ENCODE measurements around the gene SLC25A51. TPM values are rescaled to one million over a fixed set of nuclear protein-coding genes. Genes with fewer than 3 reads are reported as not detected.

The SLC25A51 gene, protein sequence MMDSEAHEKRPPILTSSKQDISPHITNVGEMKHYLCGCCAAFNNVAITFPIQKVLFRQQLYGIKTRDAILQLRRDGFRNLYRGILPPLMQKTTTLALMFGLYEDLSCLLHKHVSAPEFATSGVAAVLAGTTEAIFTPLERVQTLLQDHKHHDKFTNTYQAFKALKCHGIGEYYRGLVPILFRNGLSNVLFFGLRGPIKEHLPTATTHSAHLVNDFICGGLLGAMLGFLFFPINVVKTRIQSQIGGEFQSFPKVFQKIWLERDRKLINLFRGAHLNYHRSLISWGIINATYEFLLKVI
- polyA plus RNA-seq (2013, experiment 1 of 2): 16.0 TPM
- 17.6 TPM for polyA plus RNA-seq (2013, experiment 2 of 2)

GRCh38 chr9:37903647-37904444, at the start of gene SLC25A51:
Gene SLC25A51, minus strand, starts transcription at chr9:37904127. Its CDS starts 15,577 bp downstream, at chr9:37888550.
- no peaks in the 10 kb centered on the region for H3K9me3 ChIP-seq (ENCODE audit: control insufficient read depth, low read length)
- H3K4me1 ChIP-seq (ENCODE audit: control insufficient read depth, insufficient read depth, low read length, poor library complexity, severe bottlenecking): peaks cover 8% of the 10 kb centered on the region
- H3K27ac ChIP-seq (ENCODE audit: low read depth, low read length, severe bottlenecking): peak within 1 kb of the TSS; percentile 41
- peak within 1 kb of the TSS; percentile 79 for H3K4me3 ChIP-seq (ENCODE audit: extremely low read depth, insufficient read depth, low read length, poor library complexity, severe bottlenecking)
- 0% methylated on average over 71 to 74 of the region's 84 CpGs for WGBS, 2 experiments (ENCODE audit: insufficient coverage in 2 of 2)
- peaks cover 6% of the 10 kb centered on the region for H3K36me3 ChIP-seq (ENCODE audit: control insufficient read depth, insufficient read depth, low read length)

DNA sequence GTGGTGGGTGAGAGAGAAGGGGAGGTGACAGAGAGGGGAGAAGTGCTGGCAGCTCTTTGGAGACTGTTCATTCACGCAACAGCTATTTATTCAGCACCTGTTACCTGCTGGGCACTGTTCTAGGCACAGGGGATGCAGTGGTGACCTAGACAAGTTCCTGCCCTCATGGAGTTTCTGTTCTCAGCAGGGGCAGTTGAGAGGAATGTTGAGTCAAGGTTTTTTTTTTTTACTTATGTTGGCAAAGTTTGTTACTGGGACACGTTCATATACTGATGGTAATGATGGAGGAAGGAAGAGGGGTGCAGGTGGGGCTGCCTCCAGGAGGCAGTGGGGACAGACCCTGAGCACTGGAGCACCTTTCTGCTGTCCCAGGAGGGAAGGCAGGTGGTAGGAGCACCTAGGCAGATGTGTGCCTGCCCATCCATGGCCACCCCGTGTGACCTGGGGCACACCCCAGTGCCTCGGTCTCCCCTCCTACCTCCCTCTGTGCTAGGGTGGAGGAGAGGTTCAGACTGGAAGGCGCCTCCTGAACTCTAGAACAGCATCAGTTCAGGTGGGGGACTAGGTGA, 49.4 kb upstream of the SLC25A51 start:
- Histone ChIP-seq H3K9me3 (ENCODE audit: control insufficient read depth, low read length) (no peaks in the 10 kb centered on the region), H3K36me3 (ENCODE audit: control insufficient read depth, insufficient read depth, low read length) (peaks cover 71% of the 10 kb centered on the region), H3K27ac (ENCODE audit: low read depth, low read length, severe bottlenecking) (peak overlapping the region; percentile 84), H3K4me1 (ENCODE audit: control insufficient read depth, insufficient read depth, low read length, poor library complexity, severe bottlenecking) (peaks cover 45% of the 10 kb centered on the region), H3K4me3 (ENCODE audit: extremely low read depth, insufficient read depth, low read length, poor library complexity, severe bottlenecking) (no peak overlapping the region)
- WGBS, 2 experiments (ENCODE audit: insufficient coverage in 2 of 2): 91 to 96% methylated on average over 3 of the region's 5 CpGs

DNA sequence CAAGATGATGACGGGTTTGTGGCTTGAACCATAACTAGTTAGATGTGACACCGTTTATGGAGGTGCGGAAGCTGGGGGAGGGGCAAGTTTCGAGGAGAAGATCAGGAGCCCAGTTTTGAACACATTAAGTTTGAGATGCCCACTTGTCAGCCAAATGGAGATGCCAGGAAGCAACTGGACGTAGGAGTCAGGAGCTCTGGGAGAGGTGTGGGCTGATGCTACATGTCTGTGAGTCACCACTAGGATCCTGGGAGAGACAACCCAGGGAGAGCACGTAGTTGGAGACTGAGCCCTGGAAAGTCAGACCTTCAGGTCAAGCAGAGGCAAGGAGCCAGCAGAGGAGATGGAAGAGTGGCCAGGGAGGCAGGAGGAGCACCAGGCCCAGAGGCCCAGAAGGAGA, 48.8 kb upstream of the SLC25A51 start:
- H3K9me3 ChIP-seq (ENCODE audit: control insufficient read depth, low read length): no peaks in the 10 kb centered on the region
- H3K36me3 ChIP-seq (ENCODE audit: control insufficient read depth, insufficient read depth, low read length): peaks cover 73% of the 10 kb centered on the region
- H3K4me3 ChIP-seq (ENCODE audit: extremely low read depth, insufficient read depth, low read length, poor library complexity, severe bottlenecking): no peak overlapping the region
- no peak overlapping the region for H3K27ac ChIP-seq (ENCODE audit: low read depth, low read length, severe bottlenecking)
- H3K4me1 ChIP-seq (ENCODE audit: control insufficient read depth, insufficient read depth, low read length, poor library complexity, severe bottlenecking): peaks cover 48% of the 10 kb centered on the region
- WGBS, 2 experiments (ENCODE audit: insufficient coverage in 2 of 2): 95 to 96% methylated on average over 5 to 6 of the region's 6 CpGs

DNA sequence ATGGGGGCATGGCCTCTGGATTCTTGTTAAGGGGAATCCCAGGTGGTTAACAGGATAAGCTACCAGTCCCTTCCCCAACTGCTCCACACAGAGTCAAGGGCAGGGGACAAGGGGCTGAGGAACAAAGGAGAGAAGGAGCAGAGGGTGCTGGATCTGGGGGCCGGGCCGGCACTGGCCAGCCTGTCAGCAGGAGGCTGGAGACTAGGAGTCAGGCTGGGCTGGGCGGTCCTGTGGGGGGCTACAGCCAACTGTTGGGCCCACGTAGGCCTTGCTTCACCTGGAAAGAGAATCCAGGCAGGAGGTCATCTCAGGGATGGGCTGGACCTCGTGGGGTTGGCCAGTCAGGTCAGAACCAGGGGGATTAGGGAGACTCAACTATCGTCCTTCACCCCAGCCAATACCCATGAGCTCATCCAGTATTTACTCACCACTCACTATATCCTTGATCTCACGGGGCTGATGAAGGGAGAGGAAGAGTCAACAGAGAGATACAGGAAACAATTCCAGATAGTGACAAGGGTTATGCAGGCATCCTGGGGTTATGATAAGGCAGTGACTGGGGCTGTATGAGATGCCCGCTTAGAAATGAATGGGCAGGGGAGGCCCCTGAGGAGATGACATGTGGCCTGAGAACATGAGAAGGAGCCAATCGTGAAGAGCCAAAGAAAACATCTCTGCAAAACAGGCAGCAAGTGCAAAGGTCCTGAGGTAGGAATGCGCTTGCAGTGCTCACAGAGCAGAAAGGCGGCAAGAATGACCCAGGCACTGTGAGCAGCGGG, 47.9 kb upstream of the SLC25A51 start:
- H3K9me3 ChIP-seq (ENCODE audit: control insufficient read depth, low read length): no peaks in the 10 kb centered on the region
- 97 to 98% methylated on average over 8 to 10 of the region's 12 CpGs for WGBS, 2 experiments (ENCODE audit: insufficient coverage in 2 of 2)
- no peak overlapping the region for H3K4me3 ChIP-seq (ENCODE audit: extremely low read depth, insufficient read depth, low read length, poor library complexity, severe bottlenecking)
- peaks cover 48% of the 10 kb centered on the region for H3K4me1 ChIP-seq (ENCODE audit: control insufficient read depth, insufficient read depth, low read length, poor library complexity, severe bottlenecking)
- H3K27ac ChIP-seq (ENCODE audit: low read depth, low read length, severe bottlenecking): no peak overlapping the region
- peaks cover 82% of the 10 kb centered on the region for H3K36me3 ChIP-seq (ENCODE audit: control insufficient read depth, insufficient read depth, low read length)

GRCh38 chr9:37950561-37950960, 46.6 kb upstream of the SLC25A51 start:
- Histone ChIP-seq H3K36me3 (ENCODE audit: control insufficient read depth, insufficient read depth, low read length) (peaks cover 91% of the 10 kb centered on the region), H3K4me1 (ENCODE audit: control insufficient read depth, insufficient read depth, low read length, poor library complexity, severe bottlenecking) (peaks cover 50% of the 10 kb centered on the region), H3K9me3 (ENCODE audit: control insufficient read depth, low read length) (no peaks in the 10 kb centered on the region), H3K27ac (ENCODE audit: low read depth, low read length, severe bottlenecking) (no peak overlapping the region), H3K4me3 (ENCODE audit: extremely low read depth, insufficient read depth, low read length, poor library complexity, severe bottlenecking) (no peak overlapping the region)
- 93 to 99% methylated on average over 12 of the region's 12 CpGs for WGBS, 2 experiments (ENCODE audit: insufficient coverage in 2 of 2)

DNA sequence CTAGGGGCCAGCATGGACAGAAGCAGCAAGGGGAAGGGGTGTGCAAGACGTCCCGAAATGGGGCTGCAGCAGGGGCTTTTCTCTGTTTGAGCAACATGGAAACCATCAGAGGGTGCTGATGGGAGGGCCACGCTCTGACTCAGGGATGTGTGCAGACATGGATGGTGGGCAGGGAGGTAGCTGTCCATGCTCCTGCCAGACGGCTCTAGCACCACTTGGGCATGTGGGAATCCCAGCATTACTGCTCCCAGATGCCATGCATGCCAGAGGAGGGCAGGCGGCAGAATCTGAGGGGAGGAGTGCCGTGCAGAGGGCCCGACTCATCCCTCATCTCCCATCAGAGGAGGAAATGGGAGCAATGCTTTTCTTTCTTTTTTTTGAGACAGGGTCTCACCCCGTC, 45.6 kb upstream of the SLC25A51 start:
- peaks cover 50% of the 10 kb centered on the region for H3K4me1 ChIP-seq (ENCODE audit: control insufficient read depth, insufficient read depth, low read length, poor library complexity, severe bottlenecking)
- no peak overlapping the region for H3K4me3 ChIP-seq (ENCODE audit: extremely low read depth, insufficient read depth, low read length, poor library complexity, severe bottlenecking)
- no peak overlapping the region for H3K27ac ChIP-seq (ENCODE audit: low read depth, low read length, severe bottlenecking)
- 88 to 91% methylated on average over 4 to 8 of the region's 8 CpGs for WGBS, 2 experiments (ENCODE audit: insufficient coverage in 2 of 2)
- H3K36me3 ChIP-seq (ENCODE audit: control insufficient read depth, insufficient read depth, low read length): peaks cover 91% of the 10 kb centered on the region
- no peaks in the 10 kb centered on the region for H3K9me3 ChIP-seq (ENCODE audit: control insufficient read depth, low read length)

- H3K9me3 ChIP-seq (ENCODE audit: control insufficient read depth, low read length): no peaks in the 10 kb centered on the region
- no peak overlapping the region for H3K27ac ChIP-seq (ENCODE audit: low read depth, low read length, severe bottlenecking)
- WGBS, 2 experiments (ENCODE audit: insufficient coverage in 2 of 2): 95 to 96% methylated on average over 13 to 20 of the region's 20 CpGs
- H3K4me1 ChIP-seq (ENCODE audit: control insufficient read depth, insufficient read depth, low read length, poor library complexity, severe bottlenecking): peaks cover 50% of the 10 kb centered on the region
- no peak overlapping the region for H3K4me3 ChIP-seq (ENCODE audit: extremely low read depth, insufficient read depth, low read length, poor library complexity, severe bottlenecking)
- H3K36me3 ChIP-seq (ENCODE audit: control insufficient read depth, insufficient read depth, low read length): peaks cover 89% of the 10 kb centered on the region
Measured at GRCh38 chr9:37948417-37948980, 44.6 kb upstream of the SLC25A51 start.

- H3K4me1 ChIP-seq (ENCODE audit: control insufficient read depth, insufficient read depth, low read length, poor library complexity, severe bottlenecking): peaks cover 54% of the 10 kb centered on the region
- H3K9me3 ChIP-seq (ENCODE audit: control insufficient read depth, low read length): no peaks in the 10 kb centered on the region
- WGBS, 2 experiments (ENCODE audit: insufficient coverage in 2 of 2): 85 to 98% methylated on average over 7 to 9 of the region's 9 CpGs
- H3K4me3 ChIP-seq (ENCODE audit: extremely low read depth, insufficient read depth, low read length, poor library complexity, severe bottlenecking): no peak overlapping the region
- peaks cover 85% of the 10 kb centered on the region for H3K36me3 ChIP-seq (ENCODE audit: control insufficient read depth, insufficient read depth, low read length)
- no peak overlapping the region for H3K27ac ChIP-seq (ENCODE audit: low read depth, low read length, severe bottlenecking)
Measured at GRCh38 chr9:37947977-37948376, 44.0 kb upstream of the SLC25A51 start.

DNA sequence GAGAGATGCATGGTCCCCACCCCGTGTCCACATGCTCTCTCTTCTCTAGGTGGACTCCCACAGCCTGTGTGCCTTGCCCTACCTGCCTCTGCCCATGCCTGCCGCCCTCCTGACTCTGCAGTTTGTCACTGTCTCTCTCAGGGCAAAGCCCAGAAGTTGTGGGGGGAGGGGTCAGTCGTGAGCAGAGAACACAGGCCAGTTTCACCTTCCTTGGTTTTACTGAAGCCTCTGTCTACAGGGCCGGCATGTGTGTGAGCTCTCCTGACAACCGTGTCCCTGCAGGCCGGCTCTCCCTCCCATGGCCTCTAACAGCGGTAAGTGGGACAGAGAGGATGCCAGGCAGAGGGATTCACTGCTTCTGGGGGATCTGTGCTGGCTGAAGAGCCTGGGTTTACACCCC, 43.5 kb upstream of the SLC25A51 start:
- H3K27ac ChIP-seq (ENCODE audit: low read depth, low read length, severe bottlenecking): no peak overlapping the region
- no peak overlapping the region for H3K4me3 ChIP-seq (ENCODE audit: extremely low read depth, insufficient read depth, low read length, poor library complexity, severe bottlenecking)
- H3K4me1 ChIP-seq (ENCODE audit: control insufficient read depth, insufficient read depth, low read length, poor library complexity, severe bottlenecking): peaks cover 54% of the 10 kb centered on the region
- peaks cover 81% of the 10 kb centered on the region for H3K36me3 ChIP-seq (ENCODE audit: control insufficient read depth, insufficient read depth, low read length)
- WGBS, 2 experiments (ENCODE audit: insufficient coverage in 2 of 2): 88 to 98% methylated on average over 6 of the region's 7 CpGs
- no peaks in the 10 kb centered on the region for H3K9me3 ChIP-seq (ENCODE audit: control insufficient read depth, low read length)

GRCh38 chr9:37946971-37947370, 43.0 kb upstream of the SLC25A51 start:
- Histone ChIP-seq H3K36me3 (ENCODE audit: control insufficient read depth, insufficient read depth, low read length) (peaks cover 81% of the 10 kb centered on the region), H3K27ac (ENCODE audit: low read depth, low read length, severe bottlenecking) (no peak overlapping the region), H3K9me3 (ENCODE audit: control insufficient read depth, low read length) (no peaks in the 10 kb centered on the region), H3K4me1 (ENCODE audit: control insufficient read depth, insufficient read depth, low read length, poor library complexity, severe bottlenecking) (peaks cover 54% of the 10 kb centered on the region), H3K4me3 (ENCODE audit: extremely low read depth, insufficient read depth, low read length, poor library complexity, severe bottlenecking) (no peak overlapping the region)
- 93 to 99% methylated on average over 7 of the region's 7 CpGs for WGBS, 2 experiments (ENCODE audit: insufficient coverage in 2 of 2)

Measured in mesodermal cell (in vitro differentiated cells).